Mucosa of rectum (tissue), 2 donors: ENCODE results near the gene BLOC1S5.
"Not testable (repeated sequence)": the region's sequence is repeated elsewhere in the genome, so short reads cannot be mapped to it uniquely, and the experiment has no call there.

Source experiments
- H3K27ac ChIP-seq, 2 donors: one replicate each; pipeline ENCODE4 v1.7.0; 2013; ENCODE audit warnings: inconsistent platforms in 2 of 2, low read depth in 2 of 2, low read length in 2 of 2
- H3K27me3 ChIP-seq, 2 donors: one replicate each; pipeline ENCODE4 v1.7.0; 2013; ENCODE audit warnings: low read length in 2 of 2; ENCODE audit not compliant: control insufficient read depth in 2 of 2, insufficient read depth in 2 of 2
- H3K36me3 ChIP-seq, 2 donors: one replicate each; pipeline ENCODE4 v1.7.0; 2013; ENCODE audit warnings: low read length in 2 of 2; ENCODE audit not compliant: control insufficient read depth in 2 of 2, insufficient read depth in 2 of 2
- H3K4me1 ChIP-seq, 2 donors: one replicate each; pipeline ENCODE4 v1.7.0; 2013; ENCODE audit warnings: low read length in 2 of 2, mild to moderate bottlenecking in 1 of 2; ENCODE audit not compliant: control insufficient read depth in 2 of 2, insufficient read depth in 2 of 2
- H3K4me3 ChIP-seq, 2 donors: one replicate each; pipeline ENCODE4 v1.7.0; 2013; ENCODE audit warnings: low read length in 2 of 2
- H3K9ac ChIP-seq, 2 donors: one replicate each; pipeline ENCODE4 v1.7.0; 2013; ENCODE audit warnings: low read length in 2 of 2, low read depth in 1 of 2, mild to moderate bottlenecking in 1 of 2
- H3K9me3 ChIP-seq, 2 donors: one replicate each; pipeline ENCODE4 v1.7.0; 2013; ENCODE audit warnings: low read length in 2 of 2; ENCODE audit not compliant: control insufficient read depth in 2 of 2
- donor health status: healthy.
- donor health status: Normal muscosa, but diverticular disease.

Gene BLOC1S5

DNA sequence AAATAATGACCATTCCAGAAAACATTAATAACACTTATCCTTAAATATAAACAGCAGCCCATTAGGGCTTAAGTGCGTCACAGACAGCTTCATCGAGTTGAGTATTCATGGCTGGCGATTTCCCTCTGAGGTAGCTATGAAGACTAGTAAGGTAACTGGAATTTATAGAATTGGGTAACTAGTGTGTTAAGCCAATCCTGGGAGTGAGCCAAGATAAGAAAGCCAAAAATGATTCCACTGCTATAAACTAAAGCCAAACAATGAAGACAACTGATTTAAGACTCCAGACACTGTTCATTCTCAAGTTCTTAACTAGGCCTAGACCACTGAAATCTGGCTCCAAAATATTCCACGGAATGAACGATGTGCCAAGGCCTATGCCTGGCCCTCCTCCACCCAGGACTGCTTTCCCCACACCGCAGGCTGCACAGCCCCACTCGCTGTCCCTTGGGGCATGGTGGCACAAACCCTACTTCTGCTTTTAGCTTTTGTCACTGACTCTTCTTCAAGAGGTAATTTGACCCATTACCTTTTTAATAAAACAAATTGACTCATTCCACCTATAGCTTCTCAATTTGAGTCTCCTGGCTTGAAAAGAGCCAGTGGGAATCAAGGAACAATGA, 66.0 kb downstream of the BLOC1S5 start:
- Histone ChIP-seq H3K36me3 (no peaks in the 10 kb centered on the region), H3K9me3 (no peaks in the 10 kb centered on the region), H3K4me1 (peaks cover 0 to 3% of the 10 kb centered on the region in 2 donors), H3K4me3 (no peak overlapping the region), H3K9ac (no peak overlapping the region), H3K27me3 (no peaks in the 10 kb centered on the region), H3K27ac (no peak overlapping the region)

DNA sequence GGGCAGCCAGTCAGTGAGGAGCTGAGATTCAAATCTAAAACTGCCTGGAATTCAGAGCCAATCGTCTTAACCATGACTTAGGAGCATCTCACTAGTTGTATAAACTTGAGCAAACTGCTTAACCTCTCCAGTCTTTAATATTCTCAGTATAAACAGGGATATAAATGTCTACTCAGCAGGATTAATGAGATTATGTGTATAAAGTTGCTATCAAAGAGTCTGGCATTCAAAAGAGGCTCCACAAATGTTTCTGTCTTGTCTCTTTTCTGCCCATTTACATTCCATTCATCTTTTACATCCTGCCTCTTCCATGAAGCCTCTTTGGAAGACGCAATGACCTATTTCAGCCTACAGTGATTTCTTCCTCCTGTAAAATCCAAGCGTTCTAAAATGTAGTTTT, 66.9 kb downstream of the BLOC1S5 start:
- Histone ChIP-seq H3K27me3 (no peaks in the 10 kb centered on the region), H3K9me3 (no peaks in the 10 kb centered on the region), H3K36me3 (no peaks in the 10 kb centered on the region), H3K4me3 (no peak overlapping the region), H3K27ac (no peak overlapping the region), H3K4me1 (peaks cover 0 to 3% of the 10 kb centered on the region in 2 donors), H3K9ac (no peak overlapping the region)

DNA sequence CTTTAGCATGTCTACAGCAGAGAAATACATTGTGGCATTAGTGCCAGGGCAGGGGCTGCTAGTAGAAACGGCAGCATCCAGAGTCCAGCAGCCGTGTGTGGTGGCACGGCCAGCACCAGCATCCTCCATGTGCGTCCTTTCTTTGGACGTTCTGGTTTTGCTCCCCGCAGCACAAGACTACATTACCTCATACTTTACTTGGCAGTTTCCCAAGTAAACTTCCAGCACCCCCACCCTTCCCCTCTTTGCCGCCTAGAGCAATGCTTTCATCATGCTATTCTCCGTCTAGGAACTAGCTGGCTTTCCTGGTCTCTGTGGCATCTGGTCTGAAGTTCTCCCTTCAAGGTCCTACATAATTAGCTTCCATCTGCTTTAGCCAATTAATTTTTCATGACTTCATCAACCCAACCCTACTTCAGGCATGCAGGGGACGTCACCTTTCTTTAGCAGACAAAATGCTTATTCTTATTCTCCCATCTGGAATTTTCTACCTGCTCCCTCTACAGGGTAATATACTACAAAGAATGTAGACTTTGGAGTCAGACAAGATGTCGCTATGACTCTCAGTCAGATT, 67.6 kb downstream of the BLOC1S5 start:
- H3K9ac ChIP-seq: no peak overlapping the region
- no peaks in the 10 kb centered on the region for H3K27me3 ChIP-seq
- no peaks in the 10 kb centered on the region for H3K36me3 ChIP-seq
- no peak overlapping the region for H3K27ac ChIP-seq
- H3K4me1 ChIP-seq: peaks cover 0 to 3% of the 10 kb centered on the region in 2 donors
- no peak overlapping the region for H3K4me3 ChIP-seq
- H3K9me3 ChIP-seq: no peaks in the 10 kb centered on the region

DNA sequence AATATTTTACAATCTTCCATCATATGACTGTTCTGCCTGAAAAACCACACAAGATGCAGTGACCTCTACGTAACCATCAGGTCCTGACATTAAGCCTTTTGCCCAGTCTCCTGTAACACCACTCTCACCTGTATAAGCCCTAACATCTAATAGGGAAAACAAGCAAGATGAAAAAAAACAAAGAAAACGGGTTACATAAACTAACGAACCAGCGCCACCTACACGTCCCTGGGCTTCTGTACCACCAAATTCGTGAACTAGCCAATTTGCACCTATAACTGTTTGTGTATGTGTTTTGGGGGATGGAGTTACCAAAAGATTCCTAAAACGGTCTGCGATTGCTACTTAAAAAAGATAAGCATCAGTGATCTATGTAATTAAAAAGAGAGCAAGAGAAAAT, 70.2 kb downstream of the BLOC1S5 start:
- H3K27me3 ChIP-seq: no peaks in the 10 kb centered on the region
- peaks cover 0 to 3% of the 10 kb centered on the region in 2 donors for H3K4me1 ChIP-seq
- H3K9ac ChIP-seq: no peak overlapping the region
- no peaks in the 10 kb centered on the region for H3K36me3 ChIP-seq
- no peak overlapping the region for H3K27ac ChIP-seq
- no peak overlapping the region for H3K4me3 ChIP-seq
- no peaks in the 10 kb centered on the region for H3K9me3 ChIP-seq

DNA sequence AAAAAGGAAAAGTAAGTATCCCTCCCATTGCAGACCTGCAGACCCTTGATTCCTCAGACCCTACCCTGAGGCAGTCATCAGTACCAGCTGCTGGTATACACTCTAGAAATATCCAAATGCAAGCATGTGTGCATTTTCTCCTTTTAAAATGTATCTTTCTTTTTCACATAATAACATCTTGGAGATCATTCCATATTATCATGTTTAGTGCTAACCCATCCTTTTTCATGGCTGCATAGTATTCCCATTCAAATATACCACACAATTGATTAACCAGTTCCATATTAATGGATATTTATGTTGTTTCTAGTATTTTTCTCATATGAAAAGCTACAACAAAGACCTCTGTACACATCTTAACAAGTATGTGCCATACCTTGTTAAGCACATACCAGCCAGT, 70.8 kb downstream of the BLOC1S5 start:
- Histone ChIP-seq H3K36me3 (no peaks in the 10 kb centered on the region), H3K9me3 (no peaks in the 10 kb centered on the region), H3K9ac (no peak overlapping the region), H3K27ac (no peak overlapping the region), H3K4me3 (no peak overlapping the region), H3K4me1 (peaks cover 0 to 3% of the 10 kb centered on the region in 2 donors), H3K27me3 (no peaks in the 10 kb centered on the region)

DNA sequence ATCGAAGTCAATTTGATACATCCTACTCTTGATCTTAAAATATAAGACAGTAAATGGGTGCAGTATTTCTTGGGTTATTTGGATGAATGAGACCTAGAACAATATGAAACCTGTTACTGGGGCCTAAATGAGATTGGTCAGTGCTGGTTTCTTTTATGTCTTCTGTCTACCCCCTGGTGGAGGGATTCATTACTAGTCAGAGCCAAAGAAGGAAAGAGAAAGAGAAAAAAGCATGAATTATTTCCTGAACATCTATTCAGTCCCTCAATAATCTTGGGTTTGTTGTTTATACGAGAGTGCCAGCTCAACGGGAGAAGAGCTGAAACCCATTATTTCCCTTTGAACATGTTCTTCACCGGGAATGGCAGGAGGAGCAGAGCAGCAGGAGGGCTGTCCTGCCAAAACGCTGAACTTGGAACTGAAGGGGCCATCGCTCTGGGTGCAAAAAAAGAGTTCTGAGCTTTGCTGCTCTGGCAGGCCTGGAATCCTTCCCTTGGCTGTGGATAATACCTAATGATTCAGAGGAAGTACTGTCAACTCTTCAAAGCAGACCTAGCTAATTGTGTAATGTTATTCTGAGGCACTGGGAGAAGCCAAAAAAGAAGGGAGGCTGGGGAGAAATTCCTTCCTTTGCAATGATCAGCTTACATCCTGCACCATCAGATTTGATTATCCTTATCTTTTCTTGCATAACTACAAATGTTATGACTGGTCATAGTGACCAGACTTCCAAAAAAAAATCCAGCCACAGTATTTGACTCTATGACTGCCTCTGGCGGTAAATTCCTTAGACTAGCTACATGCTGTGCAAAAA, 72.0 kb downstream of the BLOC1S5 start:
- Histone ChIP-seq H3K27me3 (no peaks in the 10 kb centered on the region), H3K9me3 (no peaks in the 10 kb centered on the region), H3K27ac (peak overlapping the region in 1 of 2 donors; percentile 48), H3K36me3 (no peaks in the 10 kb centered on the region), H3K9ac (no peak overlapping the region), H3K4me3 (peak overlapping the region in 1 of 2 donors; percentile 7), H3K4me1 (no peaks in the 10 kb centered on the region)

DNA sequence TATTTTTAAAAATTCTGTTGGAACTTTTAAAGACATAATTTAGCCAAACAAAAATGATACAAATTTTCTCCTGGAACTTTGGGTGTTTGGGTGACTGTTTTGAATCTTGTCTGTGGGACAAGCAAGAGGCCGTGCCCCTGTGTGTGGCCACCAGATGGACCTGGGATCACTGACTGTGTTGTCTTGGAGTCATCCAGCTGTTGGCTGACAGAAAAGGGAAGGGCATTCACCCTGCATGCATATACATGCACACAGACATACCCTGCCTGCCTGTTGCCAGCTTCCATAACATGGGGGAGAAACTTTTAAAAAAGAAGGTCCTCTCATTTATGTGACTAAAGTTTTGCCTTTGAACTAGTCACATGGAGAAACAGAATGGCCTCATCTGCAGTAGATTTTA, 72.7 kb downstream of the BLOC1S5 start:
- Histone ChIP-seq H3K27me3 (no peaks in the 10 kb centered on the region), H3K27ac (peak overlapping the region in 1 of 2 donors; percentile 13), H3K36me3 (no peaks in the 10 kb centered on the region)

DNA sequence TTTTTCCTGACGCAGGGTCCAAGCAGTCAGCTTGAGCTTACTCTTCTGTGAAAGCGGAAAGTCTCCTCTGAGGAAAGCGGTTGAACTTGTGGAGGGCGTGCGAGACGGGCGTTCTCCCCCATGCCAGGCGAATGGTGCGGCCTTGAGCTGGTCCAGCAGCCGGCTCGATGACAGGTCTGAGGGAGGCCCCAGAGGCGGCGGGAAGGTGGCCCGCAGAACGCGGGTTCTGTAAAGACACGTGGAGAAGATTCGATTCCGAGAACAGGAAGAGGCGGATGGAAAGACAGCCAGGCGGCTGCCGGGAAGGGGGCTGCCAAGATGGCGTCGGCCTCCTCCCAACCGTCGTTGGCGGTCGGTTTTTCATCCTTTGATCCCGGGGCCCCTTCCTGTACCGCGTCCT, 78.0 kb downstream of the BLOC1S5 start:
- no peaks in the 10 kb centered on the region for H3K4me1 ChIP-seq
- no peak overlapping the region for H3K9ac ChIP-seq
- no peaks in the 10 kb centered on the region for H3K9me3 ChIP-seq
- H3K36me3 ChIP-seq: no peaks in the 10 kb centered on the region
- H3K27ac ChIP-seq: no peak overlapping the region
- H3K4me3 ChIP-seq: no peak overlapping the region
- H3K27me3 ChIP-seq: no peaks in the 10 kb centered on the region

More for the DNA sequence above, 72.7 kb downstream of the BLOC1S5 start:
- H3K4me3 ChIP-seq: no peak overlapping the region
- no peak overlapping the region for H3K9ac ChIP-seq
- H3K9me3 ChIP-seq: no peaks in the 10 kb centered on the region
- H3K4me1 ChIP-seq: no peaks in the 10 kb centered on the region

DNA sequence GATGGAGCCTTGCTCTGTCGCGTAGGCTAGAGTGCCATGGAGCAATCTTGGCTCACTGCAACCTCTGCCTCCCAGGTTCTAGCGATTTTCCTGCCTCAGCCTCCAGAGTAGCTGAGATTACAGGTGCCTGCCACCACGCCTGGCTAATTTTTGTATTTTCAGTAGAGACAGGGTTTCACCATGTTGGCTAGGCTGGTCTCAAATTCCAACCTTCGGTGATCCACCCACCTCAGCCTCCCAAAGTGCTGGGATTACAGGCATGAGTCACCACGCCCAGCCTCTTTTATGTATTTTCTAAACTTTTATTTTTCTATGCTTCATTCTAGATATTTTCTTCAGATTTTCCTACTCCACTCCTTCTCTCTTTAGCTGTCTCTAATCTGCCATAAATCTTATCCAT, 80.2 kb downstream of the BLOC1S5 start:
- not testable (repeated sequence) for H3K4me1 ChIP-seq, H3K27me3 ChIP-seq, H3K27ac ChIP-seq, H3K9me3 ChIP-seq, H3K36me3 ChIP-seq, H3K4me3 ChIP-seq, H3K9ac ChIP-seq

DNA sequence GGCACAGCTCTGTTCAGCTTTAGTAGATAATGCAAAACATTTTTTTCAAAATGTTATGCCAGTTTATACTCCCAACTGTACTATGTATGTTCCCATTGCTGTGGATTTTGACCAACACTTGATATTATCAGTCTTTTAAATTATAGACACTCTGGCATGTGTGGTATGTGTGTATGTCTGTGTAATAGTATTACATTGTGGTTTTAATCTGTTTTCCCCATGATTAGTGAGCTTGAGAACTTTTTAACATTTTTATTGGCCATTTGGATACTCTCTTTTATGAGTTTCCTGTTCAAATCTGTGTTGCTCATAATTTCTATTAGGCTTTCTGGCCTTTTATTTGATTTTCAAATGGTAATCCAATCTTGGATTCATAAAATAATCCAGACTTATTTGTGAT, 84.4 kb downstream of the BLOC1S5 start:
- Histone ChIP-seq H3K4me3 (no peak overlapping the region), H3K27me3 (no peaks in the 10 kb centered on the region), H3K36me3 (no peaks in the 10 kb centered on the region), H3K4me1 (peaks cover 5 to 15% of the 10 kb centered on the region in 2 donors), H3K9me3 (no peaks in the 10 kb centered on the region), H3K27ac (no peak overlapping the region), H3K9ac (no peak overlapping the region)
